Measurements from ENCODE around the gene CADM2.

- no peak for TF ChIP-seq POLR2AphosphoS5 (IDR thresholded peaks at IDR 0.05; ENCODE audit: low read depth, low read length)
- no peak for TF ChIP-seq REST (IDR thresholded peaks at IDR 0.05; ENCODE audit: insufficient read depth in 1 of 2, low read depth in 2 of 2, low read length in 1 of 2)
- TF ChIP-seq CTCF (IDR thresholded peaks at IDR 0.05), result no peak
- TF ChIP-seq SIN3A (IDR thresholded peaks at IDR 0.05; ENCODE audit: borderline replicate concordance, insufficient read depth, low read depth, low read length), result no peak
Measured at GRCh38 chr3:85783291-85783690, 824.5 kb downstream of the CADM2 start.
